BJ (cell line): ENCODE results near the gene PLA2G2C. TPM values are rescaled to one million over a fixed set of nuclear protein-coding genes. Genes with fewer than 3 reads are reported as not detected.

Experiments
- CTCF ChIA-PET: fragments of 350-600 bp; formaldehyde crosslinking; extraction: SDS; loops from one replicate; lab custom pipeline; 2021; ENCODE audit warnings: antibody characterized with exemption, inconsistent platforms; lab: Yijun Ruan, JAX
- POLR2A ChIA-PET: fragments of 300-600 bp; sonication (Branson Sonifier 250); formaldehyde crosslinking; extraction: SDS; loops from one replicate; lab custom pipeline; 2021; ENCODE audit warnings: antibody characterized with exemption; lab: Charles Lee
- DNase-seq: peaks from one replicate; pipeline ENCODE4 v3.0.0-alpha.2; 2011; ENCODE audit warnings: low read depth
- H3K27me3 ChIP-seq: 2 replicates; pipeline ENCODE4 v1.6.0; 2011; ENCODE audit warnings: low read length; ENCODE audit not compliant: control insufficient read depth, insufficient read depth
- H3K36me3 ChIP-seq: 2 replicates; pipeline ENCODE4 v1.5.1; 2011; ENCODE audit warnings: low read length; ENCODE audit not compliant: control insufficient read depth, insufficient read depth
- H3K4me3 ChIP-seq: 2 replicates; pipeline ENCODE4 v1.5.1; 2011; ENCODE audit warnings: low read depth, mild to moderate bottlenecking, control low read depth, low read length
- polyA plus RNA-seq: library from polyadenylated mRNA; depleted of rRNA; stranded (reverse); fragments of >200 nt; gene quantifications from 2 replicates; pipeline ENCODE4 v1.2.3, GENCODE V29; 2011
- TF ChIP-seq, protein P1 (sequence below): IDR thresholded peaks from 2 replicates; pipeline ENCODE4 v1.5.1; 2011; ENCODE audit warnings: low read depth, mild to moderate bottlenecking, control low read depth, inconsistent platforms, low read length, moderate library complexity; ENCODE audit not compliant: insufficient read depth

The PLA2G2C gene
- polyA plus RNA-seq, 1 experiment: not detected

DNA sequence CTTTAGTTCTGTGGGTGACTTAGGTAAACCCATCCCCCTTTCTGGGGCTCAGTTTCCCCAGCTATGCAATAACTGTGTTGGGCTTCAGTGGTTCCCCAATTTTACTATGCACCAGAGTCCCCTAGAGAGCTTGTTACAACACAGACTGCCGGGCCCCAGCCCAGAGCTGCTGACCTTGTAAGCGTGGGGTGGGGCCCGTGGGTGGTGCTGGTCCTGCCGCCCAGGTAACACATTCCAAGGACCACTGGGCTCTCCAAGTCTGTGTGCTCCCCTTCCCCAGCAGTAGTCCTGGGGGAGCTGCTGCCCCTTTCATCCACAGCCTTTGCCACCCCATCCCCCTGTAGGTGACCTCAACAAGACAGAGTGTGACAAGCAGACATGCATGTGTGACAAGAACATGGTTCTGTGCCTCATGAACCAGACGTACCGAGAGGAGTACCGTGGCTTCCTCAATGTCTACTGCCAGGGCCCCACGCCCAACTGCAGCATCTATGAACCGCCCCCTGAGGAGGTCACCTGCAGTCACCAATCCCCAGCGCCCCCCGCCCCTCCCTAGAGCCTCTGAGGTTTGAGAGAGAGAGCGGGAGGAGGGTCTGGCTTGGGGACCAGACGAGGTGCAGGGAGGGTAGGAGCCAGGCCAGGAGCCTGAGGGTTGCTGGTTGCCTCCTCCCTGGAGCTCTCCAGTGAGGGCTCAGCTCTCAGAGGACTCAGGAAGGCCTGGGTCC lies 38.3 kb downstream of the PLA2G2C start:
- TF ChIP-seq, protein P1, sequence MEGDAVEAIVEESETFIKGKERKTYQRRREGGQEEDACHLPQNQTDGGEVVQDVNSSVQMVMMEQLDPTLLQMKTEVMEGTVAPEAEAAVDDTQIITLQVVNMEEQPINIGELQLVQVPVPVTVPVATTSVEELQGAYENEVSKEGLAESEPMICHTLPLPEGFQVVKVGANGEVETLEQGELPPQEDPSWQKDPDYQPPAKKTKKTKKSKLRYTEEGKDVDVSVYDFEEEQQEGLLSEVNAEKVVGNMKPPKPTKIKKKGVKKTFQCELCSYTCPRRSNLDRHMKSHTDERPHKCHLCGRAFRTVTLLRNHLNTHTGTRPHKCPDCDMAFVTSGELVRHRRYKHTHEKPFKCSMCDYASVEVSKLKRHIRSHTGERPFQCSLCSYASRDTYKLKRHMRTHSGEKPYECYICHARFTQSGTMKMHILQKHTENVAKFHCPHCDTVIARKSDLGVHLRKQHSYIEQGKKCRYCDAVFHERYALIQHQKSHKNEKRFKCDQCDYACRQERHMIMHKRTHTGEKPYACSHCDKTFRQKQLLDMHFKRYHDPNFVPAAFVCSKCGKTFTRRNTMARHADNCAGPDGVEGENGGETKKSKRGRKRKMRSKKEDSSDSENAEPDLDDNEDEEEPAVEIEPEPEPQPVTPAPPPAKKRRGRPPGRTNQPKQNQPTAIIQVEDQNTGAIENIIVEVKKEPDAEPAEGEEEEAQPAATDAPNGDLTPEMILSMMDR: no peak
- H3K36me3 ChIP-seq: no peaks in the 10 kb centered on the region
- DNase-seq: no peak
- no peak overlapping the region for H3K4me3 ChIP-seq
- POLR2A ChIA-PET: no interaction called here
- CTCF ChIA-PET: interaction anchor here (0.7 to 1.6 kb wide), 2 partner anchors 207 to 230 kb away, joined by 3 to 4 read pairs; no protein-coding TSS in a partner anchor
- H3K27me3 ChIP-seq: peaks cover 2% of the 10 kb centered on the region; the same call in 1 of the 2 replicates

GRCh38 chr1:20143734-20144565 lies 42.4 kb downstream of the PLA2G2C start:
- Histone ChIP-seq H3K4me3 (no peak overlapping the region), H3K36me3 (no peaks in the 10 kb centered on the region), H3K27me3 (peaks cover 2% of the 10 kb centered on the region; the same call in 1 of the 2 replicates)
- no peak for DNase-seq
- ChIA-PET CTCF (interaction anchor here (1.2 to 2.1 kb wide), 2 partner anchors 8 to 169 kb away, joined by 5 read pairs; no protein-coding TSS in a partner anchor), POLR2A (no interaction called here)
- TF ChIP-seq, protein P1: no peak

GRCh38 chr1:20143318-20143717 lies 43.0 kb downstream of the PLA2G2C start:
- DNase-seq: no peak
- Histone ChIP-seq H3K36me3 (no peaks in the 10 kb centered on the region), H3K4me3 (no peak overlapping the region), H3K27me3 (peaks cover 2% of the 10 kb centered on the region; the same call in 1 of the 2 replicates)
- POLR2A ChIA-PET: no interaction called here
- CTCF ChIA-PET: interaction anchor here (1.2 kb wide), 1 partner anchor 9 kb away, joined by 5 read pairs; no protein-coding TSS in a partner anchor
- TF ChIP-seq, protein P1: no peak

- no peak for DNase-seq
- Histone ChIP-seq H3K27me3 (peaks cover 2% of the 10 kb centered on the region; the same call in 1 of the 2 replicates), H3K4me3 (no peak overlapping the region), H3K36me3 (no peaks in the 10 kb centered on the region)
- POLR2A ChIA-PET: no interaction called here
- TF ChIP-seq, protein P1: no peak
- CTCF ChIA-PET: interaction anchor here (1.4 kb wide), 1 partner anchor 10 kb away, joined by 7 read pairs; no protein-coding TSS in a partner anchor
Observed at GRCh38 chr1:20142001-20142710, 44.2 kb downstream of the PLA2G2C start.
